CD8-positive, alpha-beta memory T cell (primary cell): ENCODE measurements around the gene PIM2. TPM values are rescaled to one million over a fixed set of nuclear protein-coding genes. Genes with fewer than 3 reads are reported as not detected.
A peak's percentile ranks its signal among the peaks of the same experiment; 100 is the strongest.

Experiments
- CTCF ChIA-PET: fragments of 350-600 bp; sonication (Branson Sonifier 250); formaldehyde crosslinking; loops from one replicate; lab custom pipeline; 2021; ENCODE audit warnings: antibody characterized with exemption; lab: Charles Lee
- POLR2A ChIA-PET: fragments of 350-600 bp; sonication (Branson Sonifier 250); formaldehyde crosslinking; loops from one replicate; lab custom pipeline; 2021; ENCODE audit warnings: antibody characterized with exemption; lab: Charles Lee
- DNase-seq, 5 donors: peaks; one replicate each; pipeline versions ENCODE4 v3.0.0 to v3.0.0-alpha.2; 2020 to 2022; ENCODE audit warnings: mixed read lengths in 1 of 5
- H3K27ac ChIP-seq: one replicate; pipeline ENCODE4 v1.7.0; 2013; ENCODE audit warnings: low read depth, mild to moderate bottlenecking, low read length, moderate library complexity
- H3K27me3 ChIP-seq: 2 replicates; pipeline ENCODE4 v1.7.0; 2013; ENCODE audit warnings: low read length, mild to moderate bottlenecking; ENCODE audit not compliant: insufficient read depth, poor library complexity, severe bottlenecking
- H3K36me3 ChIP-seq: 2 replicates; pipeline ENCODE4 v1.7.0; 2013; ENCODE audit warnings: mild to moderate bottlenecking, low read length, moderate library complexity; ENCODE audit not compliant: insufficient read depth
- H3K4me1 ChIP-seq: 2 replicates; pipeline ENCODE4 v1.7.0; 2013; ENCODE audit warnings: mild to moderate bottlenecking, low read length, moderate library complexity; ENCODE audit not compliant: insufficient read depth
- H3K4me3 ChIP-seq: 2 replicates; pipeline ENCODE4 v1.7.0; 2013; ENCODE audit warnings: mild to moderate bottlenecking, low read length
- H3K9me3 ChIP-seq: 2 replicates; pipeline ENCODE4 v1.7.0; 2013; ENCODE audit warnings: mild to moderate bottlenecking, low read length
- H3K27ac Mint-ChIP-seq, 8 donors: one replicate each; pipeline ENCODE4 v1.8.0; 2020 to 2021; ENCODE audit warnings: mixed read lengths in 8 of 8, mild to moderate bottlenecking in 6 of 8, inconsistent platforms in 3 of 8, moderate library complexity in 3 of 8
- H3K27me3 Mint-ChIP-seq, 2 donors: one replicate each; pipeline ENCODE4 v1.8.0; 2020 to 2021; ENCODE audit warnings: mixed read lengths in 2 of 2, mild to moderate bottlenecking in 1 of 2, moderate library complexity in 1 of 2
- H3K36me3 Mint-ChIP-seq, 3 donors: one replicate each; pipeline ENCODE4 v1.8.0; 2020 to 2021; ENCODE audit warnings: mixed read lengths in 3 of 3, inconsistent platforms in 1 of 3, mild to moderate bottlenecking in 1 of 3
- H3K4me1 Mint-ChIP-seq, 3 donors: one replicate each; pipeline ENCODE4 v1.8.0; 2020 to 2021; ENCODE audit warnings: mixed read lengths in 3 of 3, inconsistent platforms in 1 of 3, mild to moderate bottlenecking in 1 of 3
- H3K4me3 Mint-ChIP-seq, 7 donors: one replicate each; pipeline ENCODE4 v1.8.0; 2020 to 2021; ENCODE audit warnings: mixed read lengths in 7 of 7, mild to moderate bottlenecking in 6 of 7, moderate library complexity in 4 of 7, inconsistent platforms in 2 of 7
- H3K9me3 Mint-ChIP-seq, 5 donors: one replicate each; pipeline ENCODE4 v1.8.0; 2020 to 2022; ENCODE audit warnings: mixed read lengths in 5 of 5, mild to moderate bottlenecking in 3 of 5, moderate library complexity in 2 of 5, inconsistent platforms in 1 of 5
- polyA plus RNA-seq: library from polyadenylated mRNA; unstranded; fragments of 300-500 nt; fragmentation: Illumina TruSeq; gene quantifications from one replicate; pipeline ENCODE4 v1.2.3, GENCODE V29; 2021
- total RNA-seq, 2 experiments: library from RNA; stranded (reverse); gene quantifications; one replicate each; pipeline ENCODE4 v1.2.3, GENCODE V29; 2021

The PIM2 gene
- total and polyA plus RNA-seq, 3 experiments from 2014 or later, result 212 to 273 (median 269) TPM

DNA sequence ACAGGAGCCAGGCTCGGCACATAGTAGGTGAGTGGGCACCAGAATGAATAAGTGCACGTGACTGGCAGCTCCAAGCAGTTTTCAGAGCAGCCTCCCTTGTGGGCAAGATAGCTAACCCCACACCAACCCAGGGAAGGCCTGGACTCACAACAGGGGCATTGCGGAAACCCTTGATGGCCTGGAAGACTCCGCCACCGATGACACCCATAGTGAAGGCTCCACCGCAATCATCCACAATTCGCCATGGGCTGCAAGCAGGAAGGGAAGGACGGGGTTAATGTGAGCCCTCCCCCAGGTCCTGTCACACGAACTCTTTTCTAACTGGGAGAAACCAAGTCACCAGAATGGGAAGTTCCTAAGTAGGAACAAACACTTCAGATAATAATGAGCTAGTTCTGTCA lies 22.2 kb downstream of the PIM2 start:
- peaks cover 30% of the 10 kb centered on the region for H3K4me1 ChIP-seq
- peaks cover 0 to 42% (median 0%) of the 10 kb centered on the region in 3 donors for H3K36me3 Mint-ChIP-seq
- H3K27me3 Mint-ChIP-seq, result peaks cover 0 to 2% of the 10 kb centered on the region in 2 donors
- H3K4me3 ChIP-seq, result peak overlapping the region; percentile 91
- ChIA-PET POLR2A (interaction anchor here (0.9 to 2.9 kb wide), 4 partner anchors 15 to 214 kb away, joined by 3 to 15 read pairs (median 7); partner anchors contain the start of genes OTUD5 and SLC35A2), CTCF (no interaction called here)
- no peak for DNase-seq
- no peaks in the 10 kb centered on the region for H3K27me3 ChIP-seq
- H3K4me1 Mint-ChIP-seq, result peaks cover 24 to 42% (median 31%) of the 10 kb centered on the region in 3 donors
- H3K27ac ChIP-seq, result peak overlapping the region; percentile 93
- no peaks in the 10 kb centered on the region for H3K36me3 ChIP-seq
- no peaks in the 10 kb centered on the region for H3K9me3 Mint-ChIP-seq
- peak overlapping the region; percentile 90 to 99 (median 95) for H3K27ac Mint-ChIP-seq
- H3K4me3 Mint-ChIP-seq, result peak overlapping the region; percentile 84 to 96 (median 89)
- H3K9me3 ChIP-seq, result no peaks in the 10 kb centered on the region

DNA sequence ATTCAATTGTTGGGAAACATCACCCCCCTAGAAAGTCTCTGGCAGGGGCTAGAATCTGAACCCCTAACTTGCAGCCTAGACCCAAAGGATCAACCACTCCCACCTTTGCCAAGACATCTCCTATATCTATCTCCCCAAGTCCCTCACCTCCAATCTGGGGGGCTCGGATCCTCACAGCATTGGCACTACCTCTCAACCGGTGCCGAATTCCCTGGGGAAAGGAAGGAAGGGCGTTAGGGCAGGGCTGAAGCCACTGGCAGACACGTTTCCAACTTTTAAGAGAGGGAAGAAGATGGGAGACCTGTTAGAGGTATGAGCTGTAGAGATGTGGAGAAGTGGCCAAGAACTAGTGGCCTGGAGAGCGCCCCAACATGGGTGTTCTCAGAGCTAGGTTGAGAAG lies 23.9 kb downstream of the PIM2 start:
- Histone ChIP-seq H3K27ac (no peak overlapping the region), H3K36me3 (no peaks in the 10 kb centered on the region), H3K9me3 (no peaks in the 10 kb centered on the region), H3K27me3 (no peaks in the 10 kb centered on the region), H3K4me1 (peaks cover 30% of the 10 kb centered on the region), H3K4me3 (no peak overlapping the region)
- Mint-ChIP-seq H3K27me3 (peaks cover 0 to 3% of the 10 kb centered on the region in 2 donors), H3K4me1 (peaks cover 29 to 52% (median 38%) of the 10 kb centered on the region in 3 donors), H3K9me3 (no peaks in the 10 kb centered on the region), H3K4me3 (peak overlapping the region in 2 of 7 donors; percentile 49 to 81), H3K27ac (peak overlapping the region in 2 of 8 donors; percentile 64 to 80), H3K36me3 (peaks cover 0 to 33% (median 0%) of the 10 kb centered on the region in 3 donors)
- ChIA-PET CTCF (interaction anchor here (0.6 kb wide), 2 partner anchors 8 to 186 kb away, joined by 3 read pairs; no protein-coding TSS in a partner anchor), POLR2A (no interaction called here)
- no peak for DNase-seq

DNA sequence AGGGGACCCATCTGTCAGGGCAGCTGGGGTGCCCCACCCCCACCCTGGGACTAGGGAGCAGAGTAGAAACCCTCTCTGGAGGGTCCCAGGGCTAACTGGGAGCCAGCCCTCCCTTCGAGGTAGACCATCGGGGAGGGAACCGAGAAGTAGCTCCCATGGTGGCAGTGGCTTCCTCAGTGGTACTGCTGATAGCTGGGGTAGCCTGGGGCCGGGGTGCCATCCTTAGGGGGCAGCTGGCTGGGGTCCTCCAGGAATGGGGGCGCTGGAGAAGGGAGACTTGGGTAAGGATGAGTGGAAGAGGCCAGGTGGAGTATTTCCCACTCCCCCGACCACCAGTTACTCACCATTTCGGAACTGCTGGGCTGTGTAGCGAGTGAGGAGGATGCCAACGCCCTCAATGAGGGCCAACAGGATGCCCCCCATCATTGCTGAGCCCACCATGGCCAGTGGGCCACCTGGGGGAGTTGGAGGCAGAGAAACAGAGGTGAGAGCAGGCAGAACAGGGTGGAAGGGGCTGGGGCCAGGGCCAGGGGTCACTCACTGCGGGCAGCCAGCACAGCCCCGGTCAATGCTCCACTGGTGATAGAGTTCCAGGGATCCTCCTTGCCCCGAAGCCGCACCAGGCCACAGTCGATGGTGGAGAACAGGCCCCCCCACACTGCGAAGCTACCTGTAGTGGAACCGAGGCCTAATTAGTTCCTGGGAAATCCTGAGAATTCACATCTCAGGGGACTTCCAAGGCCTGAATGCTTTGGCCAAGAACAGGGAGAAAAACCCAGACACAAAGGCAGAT lies 25.1 kb downstream of the PIM2 start:
- DNase-seq, result no peak
- H3K4me1 Mint-ChIP-seq, result peaks cover 29 to 43% (median 38%) of the 10 kb centered on the region in 3 donors
- H3K36me3 Mint-ChIP-seq, result peaks cover 0 to 31% (median 0%) of the 10 kb centered on the region in 3 donors
- H3K27ac Mint-ChIP-seq, result no peak overlapping the region
- no peaks in the 10 kb centered on the region for H3K9me3 Mint-ChIP-seq
- H3K27me3 Mint-ChIP-seq, result peaks cover 0 to 5% of the 10 kb centered on the region in 2 donors
- H3K9me3 ChIP-seq, result no peaks in the 10 kb centered on the region
- CTCF ChIA-PET, result no interaction called here
- no peaks in the 10 kb centered on the region for H3K27me3 ChIP-seq
- peaks cover 19% of the 10 kb centered on the region for H3K4me1 ChIP-seq
- H3K27ac ChIP-seq, result no peak overlapping the region
- POLR2A ChIA-PET, result no interaction called here
- H3K4me3 ChIP-seq, result no peak overlapping the region
- H3K36me3 ChIP-seq, result no peaks in the 10 kb centered on the region
- peak overlapping the region in 2 of 7 donors; percentile 65 to 75 for H3K4me3 Mint-ChIP-seq

DNA sequence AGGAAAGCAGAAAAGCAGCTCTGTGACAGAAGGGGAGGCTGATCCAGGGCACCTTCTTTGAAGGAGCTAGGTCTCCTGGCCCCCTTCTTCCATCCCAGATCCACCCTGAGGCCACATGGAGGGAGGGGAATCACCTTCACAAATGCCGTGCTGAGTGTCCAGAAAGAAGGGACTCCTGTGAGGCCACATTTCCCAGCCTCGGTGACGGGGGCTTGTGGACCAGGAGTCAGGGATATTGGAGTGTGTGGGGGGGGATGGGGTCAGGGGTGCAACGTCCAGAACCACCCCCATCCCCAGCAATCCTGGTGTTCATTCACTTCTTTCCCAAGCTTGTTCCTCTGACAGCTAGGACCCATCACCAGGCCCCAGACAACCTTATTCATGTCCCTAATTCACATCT lies 25.9 kb downstream of the PIM2 start:
- H3K4me3 ChIP-seq, result no peak overlapping the region
- Mint-ChIP-seq H3K27ac (no peak overlapping the region), H3K4me3 (peak overlapping the region in 1 of 7 donors; percentile 75), H3K4me1 (peaks cover 22 to 35% (median 32%) of the 10 kb centered on the region in 3 donors), H3K27me3 (peaks cover 0 to 5% of the 10 kb centered on the region in 2 donors), H3K9me3 (no peaks in the 10 kb centered on the region), H3K36me3 (peaks cover 0 to 28% (median 0%) of the 10 kb centered on the region in 3 donors)
- ChIA-PET CTCF (interaction anchor here (2.7 to 3.2 kb wide), 2 partner anchors 19 to 53 kb away, joined by 10 to 21 read pairs; partner anchors contain the start of gene SLC35A2), POLR2A (no interaction called here)
- no peak for DNase-seq
- H3K27me3 ChIP-seq, result no peaks in the 10 kb centered on the region
- peaks cover 13% of the 10 kb centered on the region for H3K4me1 ChIP-seq
- H3K9me3 ChIP-seq, result no peaks in the 10 kb centered on the region
- H3K36me3 ChIP-seq, result no peaks in the 10 kb centered on the region
- H3K27ac ChIP-seq, result no peak overlapping the region

DNA sequence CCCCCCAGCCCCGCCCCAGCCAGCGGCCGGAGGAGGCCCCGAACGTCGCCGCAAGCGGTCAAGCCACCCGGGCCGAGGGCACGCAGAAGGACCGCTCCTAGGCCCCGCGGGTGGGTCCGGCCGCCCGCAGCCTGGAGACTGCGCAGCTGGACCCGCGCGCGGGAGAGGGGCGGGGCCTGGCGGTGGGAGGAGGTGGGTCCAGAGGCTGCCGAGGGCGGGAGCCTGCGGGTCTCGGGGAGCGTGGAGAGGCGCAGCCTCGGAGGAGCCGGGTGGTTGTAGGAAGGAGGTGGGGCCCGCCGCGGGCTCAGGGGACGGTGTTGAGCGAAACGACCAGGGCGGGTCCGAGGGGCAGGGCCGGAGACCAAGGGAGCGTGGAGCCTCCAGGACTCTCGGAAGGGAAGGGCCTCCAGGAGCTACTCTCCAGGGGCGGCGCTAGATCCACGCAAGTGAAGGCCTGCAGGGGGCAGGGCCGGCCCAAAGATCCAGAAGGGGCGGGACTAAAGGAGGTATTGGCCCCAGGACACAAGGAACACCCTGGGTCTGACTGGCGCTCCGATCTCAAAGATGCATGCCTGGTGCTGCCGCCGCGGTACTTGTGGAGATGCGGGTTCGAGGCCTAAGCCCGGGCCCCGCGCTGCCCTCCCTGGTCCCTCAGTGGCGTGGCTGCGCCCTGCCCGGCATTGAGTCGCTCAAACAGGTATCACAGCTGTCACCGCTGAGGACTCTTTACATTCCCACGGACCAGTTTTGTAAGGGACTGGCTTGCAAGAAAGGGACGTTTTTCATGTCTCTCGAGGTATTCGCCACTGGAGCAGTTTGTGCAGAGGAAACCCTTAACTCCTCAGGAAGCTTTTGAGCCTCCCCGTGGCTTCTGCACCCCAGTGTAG lies 27.2 kb downstream of the PIM2 start:
- Mint-ChIP-seq H3K4me3 (peak overlapping the region; percentile 73 to 97 (median 84)), H3K4me1 (peaks cover 15 to 31% (median 26%) of the 10 kb centered on the region in 3 donors), H3K27me3 (peaks cover 0 to 5% of the 10 kb centered on the region in 2 donors), H3K9me3 (no peaks in the 10 kb centered on the region), H3K27ac (peak overlapping the region in 7 of 8 donors; percentile 17 to 92 (median 71)), H3K36me3 (peaks cover 0 to 20% (median 0%) of the 10 kb centered on the region in 3 donors)
- peak overlapping the region; percentile 11 for H3K27ac ChIP-seq
- H3K27me3 ChIP-seq, result no peaks in the 10 kb centered on the region
- ChIA-PET POLR2A (interaction anchor here (0.5 to 1.2 kb wide), 6 partner anchors 28 to 422 kb away, joined by 3 to 5 read pairs (median 4); partner anchors contain the start of gene HDAC6), CTCF (interaction anchor here (0.5 to 3.2 kb wide), 10 partner anchors 12 to 304 kb away, joined by 3 to 21 read pairs (median 4); partner anchors contain the start of gene SLC35A2)
- peak; percentile 68 to 85 (median 73) for DNase-seq
- no peaks in the 10 kb centered on the region for H3K9me3 ChIP-seq
- peak overlapping the region; percentile 49 for H3K4me3 ChIP-seq
- no peaks in the 10 kb centered on the region for H3K36me3 ChIP-seq
- H3K4me1 ChIP-seq, result peaks cover 11% of the 10 kb centered on the region

DNA sequence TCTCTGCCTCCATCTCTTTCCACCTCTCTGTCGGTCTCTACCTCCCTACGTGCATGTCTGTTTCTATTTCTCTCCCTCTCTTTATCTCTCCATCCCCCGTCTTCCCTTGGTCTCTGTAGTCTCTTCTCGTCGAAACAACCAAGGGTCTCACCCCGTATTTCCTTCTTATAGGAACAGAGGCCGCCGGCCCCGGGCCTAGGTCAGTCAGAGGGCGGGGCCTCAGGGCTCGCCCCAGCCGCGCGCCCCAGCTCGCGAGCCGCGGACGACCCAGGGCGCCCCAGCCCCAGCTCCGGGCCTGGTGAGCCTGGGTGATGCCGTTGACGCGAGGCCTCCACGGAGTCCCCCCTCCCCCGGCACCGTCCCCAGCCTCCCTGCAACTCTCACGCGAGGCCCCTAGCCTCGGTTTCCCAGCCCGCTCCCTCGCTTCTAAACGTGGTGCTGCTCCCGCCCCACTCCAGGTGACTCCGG lies 27.9 kb downstream of the PIM2 start:
- Histone ChIP-seq H3K9me3 (no peaks in the 10 kb centered on the region), H3K4me3 (peak overlapping the region; percentile 49), H3K27me3 (no peaks in the 10 kb centered on the region), H3K36me3 (no peaks in the 10 kb centered on the region), H3K27ac (no peak overlapping the region), H3K4me1 (peaks cover 5% of the 10 kb centered on the region)
- ChIA-PET POLR2A (interaction anchor here (0.6 to 1.2 kb wide), 5 partner anchors 29 to 90 kb away, joined by 3 to 5 read pairs (median 3); partner anchors contain the start of gene HDAC6), CTCF (interaction anchor here (0.5 to 3.2 kb wide), 10 partner anchors 12 to 304 kb away, joined by 3 to 21 read pairs (median 4); partner anchors contain the start of gene SLC35A2)
- Mint-ChIP-seq H3K4me1 (peaks cover 10 to 26% (median 22%) of the 10 kb centered on the region in 3 donors), H3K27ac (peak overlapping the region in 6 of 8 donors; percentile 58 to 99 (median 76)), H3K36me3 (peaks cover 0 to 20% (median 0%) of the 10 kb centered on the region in 3 donors), H3K4me3 (peak overlapping the region; percentile 76 to 97 (median 85)), H3K27me3 (peaks cover 0 to 5% of the 10 kb centered on the region in 2 donors), H3K9me3 (no peaks in the 10 kb centered on the region)
- peak in 1 of 5 donors; percentile 51 for DNase-seq
